Activated CD8-positive, alpha-beta memory T cell treated with anti-CD3 and anti-CD28 coated beads for 36 hours (primary cell): Measurements from ENCODE around the gene RAP1GAP. TPM values are rescaled to one million over a fixed set of nuclear protein-coding genes. Genes with fewer than 3 reads are reported as not detected.

ENCODE experiments used
- CTCF ChIA-PET: fragments of 350-600 bp; sonication (Branson Sonifier 250); formaldehyde crosslinking; loops from one replicate; lab custom pipeline; 2021; ENCODE audit warnings: antibody characterized with exemption; lab: Charles Lee
- POLR2A ChIA-PET: fragments of 350-600 bp; sonication (Branson Sonifier 250); formaldehyde crosslinking; loops from one replicate; lab custom pipeline; 2021; ENCODE audit warnings: antibody characterized with exemption; lab: Charles Lee
- total RNA-seq, 2 experiments: library from RNA; stranded (reverse); gene quantifications; one replicate each; pipeline ENCODE4 v1.2.3, GENCODE V29; 2021

RAP1GAP gene
- total RNA-seq, 2 experiments from 2014 or later: 0.42 to 0.96 TPM

GRCh38 chr1:21664806-21665588, 4.2 kb downstream of the RAP1GAP start:
- ChIA-PET POLR2A (no interaction called here), CTCF (no interaction called here)

GRCh38 chr1:21663951-21664805, 5.0 kb downstream of the RAP1GAP start:
- ChIA-PET CTCF (no interaction called here), POLR2A (no interaction called here)

- POLR2A ChIA-PET: no interaction called here
- CTCF ChIA-PET: interaction anchor here (0.6 to 1.4 kb wide), 2 partner anchors 11 to 300 kb away, joined by 3 read pairs; no protein-coding TSS in a partner anchor
These were observed 5.8 kb downstream of the RAP1GAP start for GRCh38 chr1:21663248-21663950.

GRCh38 chr1:21662426-21663247, 6.5 kb downstream of the RAP1GAP start:
- CTCF ChIA-PET: interaction anchor here (1.4 kb wide), 1 partner anchor 11 kb away, joined by 3 read pairs; no protein-coding TSS in a partner anchor
- POLR2A ChIA-PET: no interaction called here

GRCh38 chr1:21661886-21662285, 7.3 kb downstream of the RAP1GAP start:
- POLR2A ChIA-PET: no interaction called here
- CTCF ChIA-PET: interaction anchor here (1.4 kb wide), 1 partner anchor 12 kb away, joined by 3 read pairs; no protein-coding TSS in a partner anchor

DNA sequence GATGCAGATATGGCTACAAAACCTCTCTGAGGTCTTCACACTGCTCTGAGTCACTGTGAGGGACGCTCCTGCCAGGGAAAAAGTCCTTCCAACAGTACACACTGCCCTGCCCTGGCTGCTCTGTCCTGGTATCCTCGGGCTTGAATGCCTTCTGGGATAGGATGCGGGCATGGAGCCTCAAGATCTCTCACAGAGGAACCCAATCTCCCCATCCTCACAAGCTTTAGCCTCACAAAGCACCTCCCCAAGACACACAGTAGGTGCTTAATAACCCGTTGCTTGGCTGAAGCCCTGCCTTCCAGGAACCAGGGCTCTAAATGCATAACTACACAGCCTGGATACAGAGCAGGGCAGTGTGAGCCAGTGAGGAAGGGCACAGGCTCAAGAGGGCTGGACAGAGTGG, 9.2 kb downstream of the RAP1GAP start:
- ChIA-PET POLR2A (no interaction called here), CTCF (interaction anchor here (1.0 kb wide), 1 partner anchor 291 kb away, joined by 3 read pairs; no protein-coding TSS in a partner anchor)

- POLR2A ChIA-PET: no interaction called here
- CTCF ChIA-PET: interaction anchor here (0.7 to 1.0 kb wide), 3 partner anchors 18 to 291 kb away, joined by 3 to 4 read pairs (median 3); no protein-coding TSS in a partner anchor
These were observed 9.8 kb downstream of the RAP1GAP start for GRCh38 chr1:21659099-21659923.

GRCh38 chr1:21657456-21658190, 11.5 kb downstream of the RAP1GAP start:
- CTCF ChIA-PET: interaction anchor here (0.6 kb wide), 3 partner anchors 82 to 322 kb away, joined by 3 to 5 read pairs (median 3); no protein-coding TSS in a partner anchor
- POLR2A ChIA-PET: no interaction called here

GRCh38 chr1:21655748-21656147, 13.4 kb downstream of the RAP1GAP start:
- ChIA-PET CTCF (no interaction called here), POLR2A (no interaction called here)

- POLR2A ChIA-PET: no interaction called here
- CTCF ChIA-PET: interaction anchor here (0.7 kb wide), 1 partner anchor 621 kb away, joined by 3 read pairs; no protein-coding TSS in a partner anchor
These were observed 13.9 kb downstream of the RAP1GAP start for GRCh38 chr1:21655259-21655658.

DNA sequence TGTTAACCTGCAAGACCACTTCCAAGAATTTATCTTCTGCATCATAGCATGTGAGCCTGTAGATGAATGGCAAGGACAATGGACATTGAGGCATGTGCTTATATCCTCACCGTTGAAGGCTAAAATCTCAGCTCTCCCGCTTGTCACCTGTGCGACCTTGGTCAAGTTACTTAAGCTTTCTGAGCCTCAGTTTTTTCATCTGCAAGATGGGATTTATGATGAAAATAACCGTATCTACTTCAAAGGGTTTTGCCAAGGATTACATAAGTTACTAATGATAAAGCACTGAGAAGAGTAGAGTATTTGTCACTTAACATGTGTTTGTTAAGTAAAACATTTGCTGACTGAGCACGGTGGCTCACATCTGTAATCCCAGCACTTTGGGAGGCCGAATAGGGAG, 14.9 kb downstream of the RAP1GAP start:
- CTCF ChIA-PET: no interaction called here
- POLR2A ChIA-PET: no interaction called here

GRCh38 chr1:21653744-21654100, 15.4 kb downstream of the RAP1GAP start:
- POLR2A ChIA-PET: no interaction called here

GRCh38 chr1:21652937-21653743, 16.0 kb downstream of the RAP1GAP start:
- CTCF ChIA-PET: no interaction called here
- POLR2A ChIA-PET: no interaction called here

More at GRCh38 chr1:21653744-21654100, 15.4 kb downstream of the RAP1GAP start:
- CTCF ChIA-PET: no interaction called here

DNA sequence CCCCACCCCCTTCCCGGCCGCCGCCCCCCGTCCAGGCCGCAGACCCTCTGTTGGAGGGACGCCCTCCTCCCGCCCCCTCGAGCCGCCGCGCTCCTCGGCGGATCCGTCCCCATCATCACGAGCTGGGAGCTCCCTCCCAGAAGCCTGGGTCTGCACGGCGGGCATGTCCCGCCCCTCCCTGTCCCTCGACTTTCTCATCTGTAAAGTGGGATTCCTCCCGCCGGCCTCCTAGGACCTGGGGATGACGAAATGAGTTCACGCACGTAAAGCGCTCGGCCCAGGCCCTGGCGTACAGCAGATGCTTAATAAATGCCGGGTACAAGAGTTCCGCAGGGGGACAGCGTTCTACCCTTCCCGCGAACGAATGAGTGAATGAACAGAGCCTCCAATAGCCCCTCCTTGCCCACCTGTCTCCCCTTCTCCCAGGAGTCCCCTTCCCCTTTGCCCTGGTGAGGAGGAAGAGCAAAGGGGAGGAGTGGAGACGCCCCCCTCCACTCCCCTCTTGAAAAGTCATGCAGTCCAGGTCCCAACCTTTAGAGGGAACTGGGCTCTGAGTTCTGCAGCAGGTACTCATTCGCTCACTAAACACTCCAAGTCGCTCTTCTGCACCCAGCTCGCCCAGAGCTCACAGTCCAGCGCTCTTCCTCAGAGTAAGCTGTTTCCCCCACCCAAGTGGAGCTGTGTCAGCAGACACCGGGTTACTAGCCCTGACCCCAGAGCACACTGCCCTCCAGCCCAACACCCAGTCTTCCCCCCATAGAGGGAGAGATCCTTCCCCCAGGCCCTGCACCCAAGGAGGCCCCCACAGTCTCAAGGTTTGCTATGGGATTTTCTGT, 16.8 kb downstream of the RAP1GAP start:
- ChIA-PET POLR2A (no interaction called here), CTCF (no interaction called here)

DNA sequence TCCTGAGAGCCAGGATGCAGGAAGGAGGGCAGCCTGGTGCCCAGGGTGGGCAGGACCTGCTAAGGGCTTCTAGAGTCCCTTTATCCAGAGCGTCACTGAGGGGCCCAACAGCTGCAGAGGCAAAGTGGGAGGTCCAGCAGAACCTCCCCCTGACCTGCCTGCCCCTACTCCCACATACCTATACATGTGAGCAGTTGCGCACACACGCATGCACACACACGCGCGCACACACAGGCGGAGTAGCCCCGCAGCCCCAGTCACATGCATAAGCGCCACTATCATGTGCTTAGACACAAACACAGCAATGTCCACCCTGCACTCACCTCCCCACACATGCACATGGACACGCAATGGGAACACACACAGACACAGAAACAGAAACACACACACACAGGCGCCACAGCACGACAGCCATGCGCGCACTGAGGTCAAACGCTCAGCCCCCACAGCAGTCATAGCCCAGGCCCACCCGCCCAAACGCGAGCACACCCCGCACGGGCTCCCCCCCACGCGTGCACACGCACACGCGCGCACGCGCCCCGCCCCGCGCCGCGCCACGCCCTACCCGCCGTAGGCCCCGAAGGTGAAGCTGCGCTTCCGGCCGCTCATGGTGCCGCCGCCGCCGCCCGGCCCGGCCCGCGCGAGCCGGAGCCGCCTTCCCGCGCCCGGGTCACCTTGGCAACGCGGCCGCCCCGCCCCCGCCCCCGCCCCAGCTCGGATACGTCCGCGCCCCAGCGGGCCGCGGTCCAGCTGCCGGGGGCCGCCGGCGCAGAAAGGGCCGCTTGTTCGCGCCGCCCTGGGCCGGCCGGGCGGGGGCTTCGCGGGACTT, 17.7 kb downstream of the RAP1GAP start:
- POLR2A ChIA-PET: no interaction called here
- CTCF ChIA-PET: no interaction called here
